GM06990 (cell line): ENCODE measurements around the gene CFP.

Experiments used
- DNase-seq: peaks from one replicate; pipeline ENCODE4 v3.0.0-alpha.2; 2011; ENCODE audit not compliant: insufficient read length; ENCODE audit errors: extremely low read depth
- H3K27me3 ChIP-seq: replicated peaks from 2 replicates; pipeline ENCODE4 v1.6.0; 2011; ENCODE audit warnings: low read length; ENCODE audit not compliant: control insufficient read depth, insufficient read depth
- H3K36me3 ChIP-seq: 2 replicates; pipeline ENCODE4 v1.5.1; 2011; ENCODE audit warnings: low read length; ENCODE audit not compliant: control insufficient read depth, insufficient read depth
- H3K4me3 ChIP-seq: replicated peaks from 2 replicates; pipeline ENCODE4 v1.5.1; 2011; ENCODE audit warnings: low read depth, mild to moderate bottlenecking, control low read depth, low read length
- CTCF ChIP-seq: IDR thresholded peaks from 2 replicates; pipeline ENCODE4 v1.5.1; 2011; ENCODE audit warnings: low read length, control low read depth, mild to moderate bottlenecking, inconsistent platforms; ENCODE audit not compliant: insufficient read depth, poor library complexity, severe bottlenecking

Gene CFP

GRCh38 chrX:47618923-47619485 is 10.7 kb downstream of the CFP start:
- no peaks in the 10 kb centered on the region for H3K27me3 ChIP-seq
- H3K36me3 ChIP-seq = no peaks in the 10 kb centered on the region
- no peak for DNase-seq
- TF ChIP-seq CTCF = no peak
- H3K4me3 ChIP-seq = peak overlapping the region; percentile 56

DNA sequence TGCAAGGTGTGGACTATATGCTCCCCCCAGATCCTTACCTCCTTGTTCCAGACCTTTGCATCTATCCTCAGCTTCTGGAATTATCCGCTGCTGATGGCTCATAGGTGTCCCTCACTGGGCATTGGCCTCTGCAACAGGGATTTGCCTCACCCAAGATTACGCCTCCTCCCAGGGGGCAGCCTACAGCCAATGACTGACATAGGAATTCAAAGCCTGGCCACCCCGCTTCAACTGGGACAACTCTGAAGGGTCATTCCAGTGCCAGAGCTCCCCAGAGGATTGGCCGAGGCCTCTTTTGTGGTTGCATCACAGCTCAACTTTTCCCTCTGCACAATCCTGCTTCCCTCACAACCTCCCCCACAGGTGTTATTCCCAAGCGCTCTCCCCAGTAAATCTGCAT is 15.1 kb downstream of the CFP start:
- no peaks in the 10 kb centered on the region for H3K36me3 ChIP-seq
- TF ChIP-seq CTCF = no peak
- no peak overlapping the region for H3K4me3 ChIP-seq
- DNase-seq = no peak
- H3K27me3 ChIP-seq = no peaks in the 10 kb centered on the region

DNA sequence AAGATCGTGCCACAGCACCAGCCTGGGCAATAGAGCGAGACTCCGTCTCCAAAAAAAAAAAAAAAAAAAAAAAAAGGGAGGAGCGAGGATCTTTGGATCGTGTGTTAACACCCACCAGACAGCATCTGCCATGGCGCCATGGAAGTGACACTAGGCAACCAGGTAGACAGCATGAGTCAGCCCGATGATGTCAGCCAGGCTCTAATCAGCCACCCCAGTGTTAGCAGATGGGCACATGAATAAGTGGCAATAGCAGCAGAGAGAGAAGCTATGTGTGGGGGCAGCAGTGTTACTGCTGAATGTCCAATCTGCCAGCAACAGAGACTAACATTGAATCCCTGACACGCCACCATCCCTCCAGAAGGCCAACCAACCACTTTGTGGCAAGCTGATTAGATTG is 16.6 kb downstream of the CFP start:
- H3K36me3 ChIP-seq = no peaks in the 10 kb centered on the region
- TF ChIP-seq CTCF = no peak
- H3K27me3 ChIP-seq = no peaks in the 10 kb centered on the region
- DNase-seq = no peak
- no peak overlapping the region for H3K4me3 ChIP-seq

- no peaks in the 10 kb centered on the region for H3K27me3 ChIP-seq
- H3K4me3 ChIP-seq = no peak overlapping the region
- H3K36me3 ChIP-seq = no peaks in the 10 kb centered on the region
- no peak for DNase-seq
- no peak for TF ChIP-seq CTCF
Measured at GRCh38 chrX:47612418-47612817, 17.3 kb downstream of the CFP start.

DNA sequence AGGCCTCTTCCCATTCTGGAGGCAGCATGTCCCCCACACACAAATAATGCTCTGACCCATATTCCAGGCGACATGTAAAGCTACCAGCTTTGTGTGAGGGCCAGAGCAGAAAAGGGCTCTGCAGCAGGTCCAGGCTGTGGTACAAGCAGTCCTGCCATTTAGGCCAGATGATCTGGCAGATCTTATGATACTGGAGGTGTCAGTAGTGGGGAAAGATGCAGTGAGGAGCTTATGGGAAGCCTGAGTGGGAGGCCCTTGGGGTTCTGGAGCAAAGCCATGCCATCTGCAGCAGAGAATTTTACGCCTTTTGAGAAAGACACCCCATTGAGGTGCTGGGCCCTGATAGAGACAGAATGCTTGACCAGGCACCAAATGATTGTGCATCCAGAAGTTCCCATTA is 17.8 kb downstream of the CFP start:
- no peak for TF ChIP-seq CTCF
- Histone ChIP-seq H3K36me3 (no peaks in the 10 kb centered on the region), H3K4me3 (no peak overlapping the region), H3K27me3 (no peaks in the 10 kb centered on the region)
- no peak for DNase-seq

- no peaks in the 10 kb centered on the region for H3K27me3 ChIP-seq
- DNase-seq = no peak
- no peaks in the 10 kb centered on the region for H3K36me3 ChIP-seq
- TF ChIP-seq CTCF = no peak
- no peak overlapping the region for H3K4me3 ChIP-seq
Measured at GRCh38 chrX:47611489-47611888, 18.2 kb downstream of the CFP start.
